SK-N-SH (cell line): Measurements from ENCODE around the gene USP16.
"Not testable (repeated sequence)": the region's sequence is repeated elsewhere in the genome, so short reads cannot be mapped to it uniquely, and the experiment has no call there.

Source experiments
- EP300 ChIP-seq, 2 experiments: IDR thresholded peaks; 2 replicates each; pipeline versions ENCODE4 v1.4.0 to v1.6.1; 2012; ENCODE audit warnings: borderline replicate concordance in 1 of 2, low read depth in 1 of 2, low read length in 1 of 2
- JUND ChIP-seq: IDR thresholded peaks from 2 replicates; pipeline ENCODE4 v1.4.0; 2012
- MAX ChIP-seq: IDR thresholded peaks from 2 replicates; pipeline ENCODE4 v1.4.0; 2012; ENCODE audit warnings: low read depth
- MXI1 ChIP-seq: IDR thresholded peaks from 2 replicates; pipeline ENCODE4 v1.6.1; 2012; ENCODE audit warnings: mild to moderate bottlenecking, low read depth, low read length, improper control_type of control experiment
- POLR2AphosphoS5 ChIP-seq: IDR thresholded peaks from 2 replicates; pipeline ENCODE4 v1.6.1; 2012; ENCODE audit warnings: low read depth, low read length
- RAD21 ChIP-seq: IDR thresholded peaks from 2 replicates; pipeline ENCODE4 v1.6.1; 2012; ENCODE audit warnings: mild to moderate bottlenecking, low read length
- RXRA ChIP-seq: IDR thresholded peaks from 2 replicates; pipeline ENCODE4 v1.4.0; 2012; ENCODE audit warnings: low read depth, mild to moderate bottlenecking, borderline replicate concordance
- SIN3A ChIP-seq: IDR thresholded peaks from 2 replicates; pipeline ENCODE4 v1.6.1; 2012; ENCODE audit warnings: low read depth, mild to moderate bottlenecking, low read length, moderate library complexity, borderline replicate concordance
- TAF1 ChIP-seq: IDR thresholded peaks from 2 replicates; pipeline ENCODE4 v1.6.1; 2012; ENCODE audit warnings: low read depth, mild to moderate bottlenecking, low read length, moderate library complexity, borderline replicate concordance
- TCF12 ChIP-seq: IDR thresholded peaks from 2 replicates; pipeline ENCODE4 v1.4.0; 2012
- USF2 ChIP-seq: fragments of 150-350 bp; IDR thresholded peaks from 2 replicates; pipeline ENCODE4 v1.6.1; 2017; ENCODE audit warnings: antibody characterized with exemption, low read length, low read depth, borderline replicate concordance
- ZBTB33 ChIP-seq: IDR thresholded peaks from 2 replicates; pipeline ENCODE4 v1.4.0; 2012; ENCODE audit warnings: low read depth, borderline replicate concordance
- TF ChIP-seq, protein P1 (sequence below): fragments of 200-600 bp; sonication (generic); IDR thresholded peaks from 2 replicates; pipeline ENCODE4 v1.6.1; 2017; ENCODE audit warnings: antibody characterized with exemption, mild to moderate bottlenecking, moderate library complexity

GRCh38 chr21:29011236-29011635 is 13.2 kb upstream of the USP16 start:
- TF ChIP-seq, protein P1, sequence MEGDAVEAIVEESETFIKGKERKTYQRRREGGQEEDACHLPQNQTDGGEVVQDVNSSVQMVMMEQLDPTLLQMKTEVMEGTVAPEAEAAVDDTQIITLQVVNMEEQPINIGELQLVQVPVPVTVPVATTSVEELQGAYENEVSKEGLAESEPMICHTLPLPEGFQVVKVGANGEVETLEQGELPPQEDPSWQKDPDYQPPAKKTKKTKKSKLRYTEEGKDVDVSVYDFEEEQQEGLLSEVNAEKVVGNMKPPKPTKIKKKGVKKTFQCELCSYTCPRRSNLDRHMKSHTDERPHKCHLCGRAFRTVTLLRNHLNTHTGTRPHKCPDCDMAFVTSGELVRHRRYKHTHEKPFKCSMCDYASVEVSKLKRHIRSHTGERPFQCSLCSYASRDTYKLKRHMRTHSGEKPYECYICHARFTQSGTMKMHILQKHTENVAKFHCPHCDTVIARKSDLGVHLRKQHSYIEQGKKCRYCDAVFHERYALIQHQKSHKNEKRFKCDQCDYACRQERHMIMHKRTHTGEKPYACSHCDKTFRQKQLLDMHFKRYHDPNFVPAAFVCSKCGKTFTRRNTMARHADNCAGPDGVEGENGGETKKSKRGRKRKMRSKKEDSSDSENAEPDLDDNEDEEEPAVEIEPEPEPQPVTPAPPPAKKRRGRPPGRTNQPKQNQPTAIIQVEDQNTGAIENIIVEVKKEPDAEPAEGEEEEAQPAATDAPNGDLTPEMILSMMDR, result not testable (repeated sequence)
- TF ChIP-seq MXI1; RXRA; POLR2AphosphoS5; EP300 (IDR thresholded peaks at IDR 0.05; ENCODE audit: borderline replicate concordance in 1 of 2, low read depth in 1 of 2, low read length in 1 of 2); MAX; SIN3A; USF2; RAD21; TAF1; JUND; ZBTB33; TCF12: not testable (repeated sequence)
